Lower lobe of right lung (tissue), 2 donors: Measurements from ENCODE around the gene CAMTA2. TPM values are rescaled to one million over a fixed set of nuclear protein-coding genes. Genes with fewer than 3 reads are reported as not detected.

Experiments
- ATAC-seq, 2 donors: fragments of 200-7000 bp; cut with Tn5 transposase; one replicate each; pipeline ENCODE4 v1.9.1; 2020 to 2022; ENCODE audit warnings: mild to moderate bottlenecking in 2 of 2, moderate library complexity in 2 of 2
- DNase-seq: peaks from one replicate; pipeline ENCODE4 v3.0.0-alpha.2; 2020
- H3K27ac ChIP-seq: fragments of 200-600 bp; one replicate; pipeline ENCODE4 v1.8.0; 2022
- H3K27me3 ChIP-seq: fragments of 200-600 bp; one replicate; pipeline ENCODE4 v1.8.0; 2022; ENCODE audit warnings: low read depth
- H3K36me3 ChIP-seq: fragments of 200-600 bp; one replicate; pipeline ENCODE4 v1.8.0; 2022; ENCODE audit warnings: mild to moderate bottlenecking
- H3K4me1 ChIP-seq: fragments of 200-600 bp; one replicate; pipeline ENCODE4 v1.8.0; 2022
- H3K4me3 ChIP-seq: fragments of 200-600 bp; one replicate; pipeline ENCODE4 v1.8.0; 2022; ENCODE audit warnings: mild to moderate bottlenecking
- H3K9me3 ChIP-seq: fragments of 200-600 bp; one replicate; pipeline ENCODE4 v1.8.0; 2022
- intact Hi-C: fragments of 100-400 bp; cut with DNase I; formaldehyde crosslinking; loops from one replicate; pipeline ENCODE4 v1.11.0; 2022
- total RNA-seq: library from RNA; stranded (reverse); fragmentation: NEBNext Ultra II Directional; extraction: Animal tissue kit (Norgen Biotek cat#: 25700); gene quantifications from one replicate; pipeline ENCODE4 v1.2.1, GENCODE V29; 2021
- TF ChIP-seq, protein P1 (sequence below): fragments of 200-600 bp; IDR thresholded peaks from one replicate; pipeline ENCODE4 v1.8.0; 2022; ENCODE audit warnings: antibody characterized with exemption, mild to moderate bottlenecking
- donor health status: DM: no; HTN: yes; CAD: no; lungs with severe emphysema.

CAMTA2 gene
- total RNA-seq, 1 donor from 2014 or later = 49.9 TPM

DNA sequence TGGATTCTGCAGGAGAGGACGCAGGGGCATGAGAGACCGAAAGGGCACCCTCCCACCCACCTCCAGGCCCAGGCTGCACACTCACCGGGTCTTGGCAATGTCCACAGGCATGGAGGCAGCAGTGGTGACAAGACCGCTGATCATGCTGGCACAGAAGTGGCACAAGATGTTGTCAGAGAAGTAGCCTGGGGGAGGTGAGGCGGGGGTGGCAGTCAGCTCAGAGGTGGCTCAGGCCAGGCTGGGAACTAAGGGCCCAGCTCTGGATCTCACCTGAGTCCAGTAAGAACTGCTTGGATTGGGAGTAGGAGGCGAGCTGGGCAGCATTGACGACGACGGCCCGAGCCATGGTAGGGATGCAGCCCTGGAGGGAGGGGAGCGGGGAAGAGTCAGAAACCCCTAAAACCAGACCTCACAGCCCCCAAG, 49.4 kb downstream of the CAMTA2 start:
- TF ChIP-seq, protein P1, sequence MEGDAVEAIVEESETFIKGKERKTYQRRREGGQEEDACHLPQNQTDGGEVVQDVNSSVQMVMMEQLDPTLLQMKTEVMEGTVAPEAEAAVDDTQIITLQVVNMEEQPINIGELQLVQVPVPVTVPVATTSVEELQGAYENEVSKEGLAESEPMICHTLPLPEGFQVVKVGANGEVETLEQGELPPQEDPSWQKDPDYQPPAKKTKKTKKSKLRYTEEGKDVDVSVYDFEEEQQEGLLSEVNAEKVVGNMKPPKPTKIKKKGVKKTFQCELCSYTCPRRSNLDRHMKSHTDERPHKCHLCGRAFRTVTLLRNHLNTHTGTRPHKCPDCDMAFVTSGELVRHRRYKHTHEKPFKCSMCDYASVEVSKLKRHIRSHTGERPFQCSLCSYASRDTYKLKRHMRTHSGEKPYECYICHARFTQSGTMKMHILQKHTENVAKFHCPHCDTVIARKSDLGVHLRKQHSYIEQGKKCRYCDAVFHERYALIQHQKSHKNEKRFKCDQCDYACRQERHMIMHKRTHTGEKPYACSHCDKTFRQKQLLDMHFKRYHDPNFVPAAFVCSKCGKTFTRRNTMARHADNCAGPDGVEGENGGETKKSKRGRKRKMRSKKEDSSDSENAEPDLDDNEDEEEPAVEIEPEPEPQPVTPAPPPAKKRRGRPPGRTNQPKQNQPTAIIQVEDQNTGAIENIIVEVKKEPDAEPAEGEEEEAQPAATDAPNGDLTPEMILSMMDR = no peak
- Histone ChIP-seq H3K4me1 (peaks cover 41% of the 10 kb centered on the region), H3K27me3 (no peaks in the 10 kb centered on the region), H3K27ac (no peak overlapping the region), H3K4me3 (no peak overlapping the region), H3K9me3 (no peaks in the 10 kb centered on the region), H3K36me3 (peaks cover 41% of the 10 kb centered on the region)
- DNase-seq (no peak), ATAC-seq (no peak)
- intact Hi-C loops = no loop called here

DNA sequence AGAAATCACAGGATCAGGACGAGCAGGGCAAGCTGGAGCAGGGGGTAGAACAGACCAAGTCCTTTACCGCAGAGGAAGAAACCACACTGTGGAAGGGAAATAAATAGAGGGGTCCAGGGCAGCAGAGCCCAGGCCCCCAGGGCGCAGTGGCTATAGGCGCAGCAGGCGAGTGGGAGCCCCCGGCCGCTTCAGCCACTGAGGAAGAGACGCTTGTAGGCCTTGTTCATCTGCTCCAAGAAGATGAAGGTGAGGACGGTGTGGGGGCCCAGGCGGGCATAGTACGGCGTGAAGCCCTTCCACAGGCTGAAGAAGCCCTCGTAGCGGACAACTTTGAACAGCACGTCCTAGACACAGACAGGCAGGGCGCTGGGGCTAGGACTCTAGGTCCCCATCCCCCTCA, 49.9 kb downstream of the CAMTA2 start:
- DNase-seq = no peak
- H3K36me3 ChIP-seq = peaks cover 36% of the 10 kb centered on the region
- H3K9me3 ChIP-seq = no peaks in the 10 kb centered on the region
- H3K27me3 ChIP-seq = no peaks in the 10 kb centered on the region
- TF ChIP-seq, protein P1 = no peak
- H3K27ac ChIP-seq = no peak overlapping the region
- no peak for ATAC-seq
- intact Hi-C loops = no loop called here
- H3K4me3 ChIP-seq = no peak overlapping the region
- H3K4me1 ChIP-seq = peaks cover 37% of the 10 kb centered on the region

DNA sequence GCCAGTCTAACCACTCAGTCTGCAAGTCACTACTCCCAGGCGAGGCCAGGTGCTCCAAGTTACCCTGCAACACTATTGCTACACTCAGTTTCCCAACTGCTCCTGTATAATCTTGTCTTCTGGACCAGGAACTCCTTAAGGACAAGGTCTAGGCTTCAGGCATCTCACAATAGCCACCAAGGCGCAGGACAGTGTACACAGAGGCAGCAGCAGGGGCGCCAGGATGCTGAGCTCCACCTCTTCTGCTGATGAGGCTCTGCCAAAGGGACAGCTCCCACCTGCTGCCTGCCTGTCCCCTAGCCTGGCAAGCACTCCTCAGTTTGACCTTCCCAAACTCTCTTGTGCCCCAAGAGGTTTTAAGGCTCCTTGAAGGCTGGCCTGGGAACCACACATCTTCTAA, 51.0 kb downstream of the CAMTA2 start:
- H3K27me3 ChIP-seq = no peaks in the 10 kb centered on the region
- DNase-seq (no peak), ATAC-seq (no peak)
- intact Hi-C loops = no loop called here
- H3K9me3 ChIP-seq = no peaks in the 10 kb centered on the region
- TF ChIP-seq, protein P1 = no peak
- H3K4me3 ChIP-seq = no peak overlapping the region
- H3K36me3 ChIP-seq = peaks cover 28% of the 10 kb centered on the region
- no peak overlapping the region for H3K27ac ChIP-seq
- H3K4me1 ChIP-seq = peaks cover 34% of the 10 kb centered on the region

DNA sequence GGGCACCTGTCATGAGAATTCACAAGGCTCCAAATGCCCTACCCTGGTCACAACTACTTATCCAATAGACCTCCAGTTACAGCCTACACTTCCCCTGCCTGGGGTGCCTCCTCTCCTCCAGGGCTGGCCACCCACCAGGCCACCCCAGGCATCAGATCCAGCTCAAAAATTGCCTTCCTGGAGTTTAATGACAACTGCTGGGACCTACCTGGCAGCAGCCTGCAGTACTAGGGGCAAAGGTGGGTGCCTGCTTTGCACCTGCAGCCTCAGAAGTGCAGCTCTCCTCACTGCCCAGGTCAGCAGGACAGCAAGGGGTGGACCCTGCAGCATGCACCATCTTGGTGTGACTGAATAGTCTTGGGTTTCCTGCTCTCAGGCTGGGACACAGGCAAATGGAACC, 51.8 kb downstream of the CAMTA2 start:
- H3K4me1 ChIP-seq = peaks cover 27% of the 10 kb centered on the region
- TF ChIP-seq, protein P1 = no peak
- H3K4me3 ChIP-seq = no peak overlapping the region
- H3K36me3 ChIP-seq = peaks cover 28% of the 10 kb centered on the region
- no peaks in the 10 kb centered on the region for H3K27me3 ChIP-seq
- no peak overlapping the region for H3K27ac ChIP-seq
- no peak for ATAC-seq
- H3K9me3 ChIP-seq = no peaks in the 10 kb centered on the region
- intact Hi-C loops = no loop called here
- DNase-seq = no peak

DNA sequence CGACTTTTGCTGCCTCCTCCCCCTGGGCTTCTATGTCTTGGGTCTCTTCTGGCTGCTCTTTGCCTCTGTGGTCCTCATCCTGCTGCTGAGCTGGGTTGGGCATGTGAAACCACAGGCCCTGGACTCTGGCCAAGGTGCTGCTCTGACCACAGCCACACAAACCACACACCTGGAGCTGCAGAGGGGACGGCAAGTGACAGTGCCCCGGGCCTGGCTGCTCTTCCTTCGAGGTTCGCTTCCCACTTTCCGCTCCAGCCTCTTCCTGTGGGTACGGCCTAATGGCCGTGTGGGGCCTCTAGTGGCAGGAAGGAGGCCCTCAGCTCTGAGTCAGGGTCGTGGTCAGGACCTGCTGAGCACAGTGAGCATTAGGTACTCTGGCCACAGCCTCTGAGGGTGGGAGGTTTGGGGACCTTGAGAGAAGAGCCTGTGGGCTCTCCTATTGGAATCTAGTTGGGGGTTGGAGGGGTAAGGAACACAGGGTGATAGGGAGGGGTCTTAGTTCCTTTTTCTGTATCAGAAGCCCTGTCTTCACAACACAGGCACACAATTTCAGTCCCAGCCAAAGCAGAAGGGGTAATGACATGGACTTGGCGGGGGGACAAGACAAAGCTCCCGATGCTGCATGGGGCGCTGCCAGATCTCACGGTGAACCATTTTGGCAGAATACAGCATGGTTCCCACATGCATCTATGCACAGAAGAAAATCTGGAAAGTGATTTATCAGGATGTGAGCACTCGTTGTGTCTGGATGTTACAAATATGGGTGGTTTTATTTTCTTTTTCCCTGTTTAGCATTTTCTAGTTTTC, 53.1 kb downstream of the CAMTA2 start:
- Histone ChIP-seq H3K4me3 (no peak overlapping the region), H3K36me3 (peaks cover 28% of the 10 kb centered on the region), H3K9me3 (no peaks in the 10 kb centered on the region), H3K27me3 (no peaks in the 10 kb centered on the region), H3K27ac (no peak overlapping the region), H3K4me1 (peaks cover 26% of the 10 kb centered on the region)
- DNase-seq (no peak), ATAC-seq (peak; percentile 18 to 48)
- intact Hi-C loops = no loop called here
- TF ChIP-seq, protein P1 = peak; percentile 16
